IgD-negative memory B cell (primary cell): ENCODE results near the gene ATN1. TPM values are rescaled to one million over a fixed set of nuclear protein-coding genes. Genes with fewer than 3 reads are reported as not detected.

Experiments
- H3K27ac Mint-ChIP-seq, 3 donors: one replicate each; pipeline ENCODE4 v1.8.0; 2020 to 2022; ENCODE audit warnings: mild to moderate bottlenecking in 3 of 3, mixed read lengths in 3 of 3, moderate library complexity in 1 of 3
- H3K27me3 Mint-ChIP-seq: one replicate; pipeline ENCODE4 v1.8.0; 2021; ENCODE audit warnings: mixed read lengths
- H3K36me3 Mint-ChIP-seq: one replicate; pipeline ENCODE4 v1.8.0; 2020; ENCODE audit warnings: mild to moderate bottlenecking, mixed read lengths
- H3K4me1 Mint-ChIP-seq, 3 donors: one replicate each; pipeline ENCODE4 v1.8.0; 2020 to 2022; ENCODE audit warnings: mixed read lengths in 3 of 3, mild to moderate bottlenecking in 1 of 3
- H3K4me3 Mint-ChIP-seq, 4 donors: one replicate each; pipeline ENCODE4 v1.8.0; 2020 to 2022; ENCODE audit warnings: mild to moderate bottlenecking in 4 of 4, mixed read lengths in 4 of 4, moderate library complexity in 3 of 4
- H3K9me3 Mint-ChIP-seq, 3 donors: one replicate each; pipeline ENCODE4 v1.8.0; 2020 to 2021; ENCODE audit warnings: mixed read lengths in 3 of 3, mild to moderate bottlenecking in 1 of 3
- polyA plus RNA-seq: library from polyadenylated mRNA; unstranded; fragments of 300-500 nt; fragmentation: Illumina TruSeq; gene quantifications from one replicate; pipeline ENCODE4 v1.2.3, GENCODE V29; 2021

Gene ATN1
- polyA plus RNA-seq, 1 donor from 2014 or later: 1.4 TPM

DNA sequence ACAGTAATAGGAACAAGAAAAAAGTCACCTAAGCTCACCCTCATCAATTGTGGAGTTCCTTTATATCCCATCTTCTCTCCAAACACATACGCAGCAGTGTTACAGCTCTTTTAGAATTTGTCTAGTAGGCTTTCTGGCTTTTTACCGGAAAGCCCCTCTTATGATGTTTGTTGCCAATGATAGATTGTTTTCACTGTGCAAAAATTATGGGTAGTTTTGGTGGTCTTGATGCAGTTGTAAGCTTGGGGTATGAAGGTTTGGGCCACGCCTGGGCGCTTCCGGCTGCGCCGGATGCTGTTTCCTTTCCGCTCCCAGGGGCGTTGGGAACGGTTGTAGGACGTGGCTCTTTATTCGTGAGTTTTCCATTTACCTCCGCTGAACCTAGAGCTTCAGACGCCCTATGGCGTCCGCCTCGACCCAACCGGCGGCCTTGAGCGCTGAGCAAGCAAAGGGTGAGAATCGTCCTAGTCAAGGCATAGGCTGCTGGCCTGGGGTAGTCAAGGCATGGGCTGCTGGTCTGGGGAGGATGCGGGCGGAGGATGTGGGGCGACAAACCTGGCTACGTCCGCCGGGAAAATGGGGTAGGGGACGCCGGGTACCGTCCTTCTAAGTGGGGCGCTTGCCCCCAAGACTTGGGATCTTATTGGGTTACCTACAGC, 16.1 kb downstream of the ATN1 start, which contains the start of the genes C12orf57 and RNU7-1:
C12orf57 (plus strand) TSS at position 301 of the 659 bp plus-strand sequence; CDS start at position 401, 100 bp downstream.
RNU7-1 (plus strand) TSS at position 95 of the 659 bp plus-strand sequence.
- peak within 1 kb of the TSS; percentile 86 to 99 (median 96) for H3K4me3 Mint-ChIP-seq
- H3K4me1 Mint-ChIP-seq: peaks cover 21 to 43% (median 37%) of the 10 kb centered on the region in 3 donors
- no peaks in the 10 kb centered on the region for H3K9me3 Mint-ChIP-seq
- peaks cover 2% of the 10 kb centered on the region for H3K36me3 Mint-ChIP-seq
- H3K27ac Mint-ChIP-seq: peak within 1 kb of the TSS; percentile 95 to 100 (median 99)
- no peaks in the 10 kb centered on the region for H3K27me3 Mint-ChIP-seq

DNA sequence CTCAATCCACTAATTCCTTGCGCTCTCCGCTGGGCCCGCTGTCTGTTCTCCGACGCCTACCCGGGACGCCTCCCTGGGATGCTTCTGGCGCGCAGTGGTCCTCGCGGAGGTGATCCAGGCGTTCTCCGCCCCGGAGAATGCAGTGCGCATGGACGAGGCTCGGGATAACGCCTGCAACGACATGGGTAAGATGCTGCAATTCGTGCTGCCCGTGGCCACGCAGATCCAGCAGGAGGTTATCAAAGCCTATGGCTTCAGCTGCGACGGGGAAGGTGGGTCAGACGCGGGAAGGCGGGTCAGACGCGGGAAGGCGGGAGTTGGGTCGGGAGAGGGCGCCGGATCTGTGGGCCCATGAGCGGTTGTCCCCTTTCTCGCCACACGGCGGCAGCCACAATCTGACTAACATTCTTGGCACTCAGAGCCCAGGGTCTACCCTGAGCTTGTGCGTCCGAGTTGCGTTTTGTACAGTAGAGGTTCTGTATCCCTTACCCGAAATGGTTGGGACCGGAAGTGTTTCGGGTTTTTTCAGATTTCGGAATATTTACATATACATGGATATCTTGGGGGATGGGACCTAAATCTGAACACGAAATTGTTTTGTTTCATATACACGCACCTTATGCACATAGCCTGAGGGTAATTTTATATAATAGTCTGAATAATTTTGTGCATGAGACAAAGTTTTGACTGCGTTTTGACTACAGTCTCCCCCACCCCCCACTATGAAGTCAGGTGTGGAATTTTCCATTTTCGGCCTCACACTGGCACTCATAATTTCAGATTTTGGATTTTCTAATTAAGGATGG, 16.8 kb downstream of the ATN1 start:
- Mint-ChIP-seq H3K4me3 (peak overlapping the region; percentile 86 to 99 (median 96)), H3K36me3 (peaks cover 2% of the 10 kb centered on the region), H3K9me3 (no peaks in the 10 kb centered on the region), H3K27me3 (no peaks in the 10 kb centered on the region), H3K27ac (peak overlapping the region; percentile 95 to 100 (median 99)), H3K4me1 (peaks cover 28 to 51% (median 45%) of the 10 kb centered on the region in 3 donors)

DNA sequence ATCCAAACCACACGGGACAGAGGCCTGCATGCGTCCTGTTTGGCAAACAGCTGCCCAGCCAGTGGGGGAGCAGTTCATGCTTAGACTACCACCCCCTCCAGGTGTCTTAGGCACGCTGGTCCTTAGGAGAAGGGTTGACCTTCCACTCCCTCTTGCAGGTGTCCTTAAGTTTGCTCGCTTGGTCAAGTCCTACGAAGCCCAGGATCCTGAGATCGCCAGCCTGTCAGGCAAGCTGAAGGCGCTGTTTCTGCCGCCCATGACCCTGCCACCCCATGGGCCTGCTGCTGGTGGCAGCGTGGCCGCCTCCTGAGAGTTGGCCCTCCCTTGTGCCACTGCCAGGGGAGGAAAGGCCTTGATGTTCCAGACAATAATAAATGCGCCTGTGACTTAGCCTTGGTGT, 17.9 kb downstream of the ATN1 start:
- Mint-ChIP-seq H3K36me3 (peaks cover 2% of the 10 kb centered on the region), H3K27me3 (no peaks in the 10 kb centered on the region), H3K9me3 (no peaks in the 10 kb centered on the region), H3K4me3 (peak overlapping the region; percentile 79 to 94 (median 90)), H3K4me1 (peaks cover 35 to 60% (median 54%) of the 10 kb centered on the region in 3 donors), H3K27ac (peak overlapping the region; percentile 95 to 100 (median 99))

DNA sequence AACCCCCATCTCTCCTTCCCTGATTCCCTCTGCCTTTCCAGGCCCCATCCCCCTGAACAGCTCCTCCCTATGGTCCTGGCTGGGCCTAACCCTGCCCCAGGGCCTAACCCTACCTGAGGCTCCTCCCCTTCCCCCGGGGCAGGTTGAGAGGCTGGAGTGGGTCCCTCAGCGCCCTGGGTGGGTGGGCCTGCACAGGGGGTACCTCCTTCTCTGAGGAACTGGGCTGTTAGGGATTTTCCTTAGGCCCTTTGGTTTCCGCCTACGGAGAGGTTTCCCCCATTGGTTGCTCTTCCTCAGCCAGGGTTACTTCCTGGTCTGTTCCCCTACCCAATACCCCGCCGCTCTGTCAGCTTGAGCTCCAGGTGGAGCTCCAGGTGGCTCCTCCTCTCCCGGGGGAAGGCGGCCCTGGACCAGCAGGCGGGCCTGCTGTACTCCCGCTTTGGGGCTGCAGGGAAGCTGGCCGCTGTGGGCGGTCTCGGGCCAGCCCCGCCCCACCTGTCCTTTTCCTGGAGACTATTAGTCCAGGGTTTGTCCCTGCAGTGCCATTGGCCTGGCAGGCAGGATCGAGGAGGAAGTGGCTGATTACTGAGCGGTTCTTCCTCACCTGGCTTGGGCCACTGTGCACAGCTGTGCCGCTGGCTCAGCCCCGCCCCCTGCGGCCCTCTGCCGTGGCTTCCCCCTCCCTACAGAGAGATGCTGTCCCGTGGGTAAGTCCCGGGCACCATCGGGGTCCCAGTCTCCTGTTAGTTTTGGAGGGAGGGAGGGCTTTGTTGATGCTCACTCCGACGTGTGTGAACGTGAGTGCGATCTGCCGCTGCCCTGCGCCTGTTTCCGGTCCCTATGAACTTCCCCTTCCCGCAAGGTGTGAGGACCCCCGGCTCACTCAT, 18.5 kb downstream of the ATN1 start:
- Mint-ChIP-seq H3K27me3 (no peaks in the 10 kb centered on the region), H3K9me3 (no peaks in the 10 kb centered on the region), H3K36me3 (peaks cover 2% of the 10 kb centered on the region), H3K4me3 (peak overlapping the region; percentile 70 to 94 (median 93)), H3K27ac (peak overlapping the region; percentile 95 to 100 (median 99)), H3K4me1 (peaks cover 40 to 64% (median 58%) of the 10 kb centered on the region in 3 donors)

DNA sequence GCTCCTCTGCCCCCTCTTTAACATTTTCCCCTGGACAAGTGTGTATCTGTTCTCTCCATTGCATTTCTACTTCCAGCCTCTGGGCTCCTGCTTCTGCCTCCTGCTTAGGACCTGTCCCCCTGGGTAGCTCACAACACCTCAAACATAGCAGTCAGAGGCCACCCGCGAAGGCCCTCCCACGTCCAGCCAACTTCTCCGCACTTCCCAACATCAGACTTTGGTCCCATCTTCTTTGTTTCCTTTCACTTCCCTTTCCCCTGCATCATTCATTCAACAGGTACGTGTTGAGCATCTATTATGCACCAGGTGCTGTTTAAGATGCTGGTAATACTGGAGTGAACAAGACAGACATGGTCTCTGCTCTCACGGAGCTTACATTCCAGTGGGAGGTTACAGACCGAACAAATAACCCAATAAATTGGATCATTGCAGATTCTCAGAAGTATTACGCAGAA, 19.2 kb downstream of the ATN1 start:
- Mint-ChIP-seq H3K27me3 (no peaks in the 10 kb centered on the region), H3K9me3 (no peaks in the 10 kb centered on the region), H3K4me1 (peaks cover 40 to 64% (median 58%) of the 10 kb centered on the region in 3 donors), H3K27ac (peak overlapping the region; percentile 95 to 100 (median 99)), H3K4me3 (peak overlapping the region; percentile 70 to 94 (median 93)), H3K36me3 (peaks cover 3% of the 10 kb centered on the region)

DNA sequence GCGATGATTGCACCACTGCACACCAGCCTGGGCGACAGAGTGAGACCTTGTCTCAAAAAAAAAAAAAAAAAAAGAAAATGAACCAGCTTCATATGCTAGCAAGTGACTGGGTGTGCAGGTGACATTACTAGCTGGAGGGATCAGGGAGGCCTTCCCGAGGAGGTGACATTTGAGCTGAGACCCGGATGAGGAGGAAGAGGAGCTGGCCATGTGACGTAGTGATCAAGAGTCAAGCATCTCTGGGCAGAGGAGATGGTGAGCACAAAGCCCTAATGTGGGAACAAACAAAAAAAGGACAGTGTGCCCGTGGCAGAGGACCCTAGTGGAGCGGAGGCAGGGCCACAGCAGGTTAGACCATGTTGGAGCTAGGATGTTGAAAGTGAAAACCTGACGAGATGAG, 19.9 kb downstream of the ATN1 start:
- Mint-ChIP-seq H3K27ac (peak overlapping the region; percentile 61 to 99 (median 95)), H3K4me3 (peak overlapping the region in 3 of 4 donors; percentile 70 to 91 (median 87)), H3K27me3 (no peaks in the 10 kb centered on the region), H3K9me3 (no peaks in the 10 kb centered on the region), H3K36me3 (peaks cover 6% of the 10 kb centered on the region), H3K4me1 (peaks cover 40 to 64% (median 58%) of the 10 kb centered on the region in 3 donors)

DNA sequence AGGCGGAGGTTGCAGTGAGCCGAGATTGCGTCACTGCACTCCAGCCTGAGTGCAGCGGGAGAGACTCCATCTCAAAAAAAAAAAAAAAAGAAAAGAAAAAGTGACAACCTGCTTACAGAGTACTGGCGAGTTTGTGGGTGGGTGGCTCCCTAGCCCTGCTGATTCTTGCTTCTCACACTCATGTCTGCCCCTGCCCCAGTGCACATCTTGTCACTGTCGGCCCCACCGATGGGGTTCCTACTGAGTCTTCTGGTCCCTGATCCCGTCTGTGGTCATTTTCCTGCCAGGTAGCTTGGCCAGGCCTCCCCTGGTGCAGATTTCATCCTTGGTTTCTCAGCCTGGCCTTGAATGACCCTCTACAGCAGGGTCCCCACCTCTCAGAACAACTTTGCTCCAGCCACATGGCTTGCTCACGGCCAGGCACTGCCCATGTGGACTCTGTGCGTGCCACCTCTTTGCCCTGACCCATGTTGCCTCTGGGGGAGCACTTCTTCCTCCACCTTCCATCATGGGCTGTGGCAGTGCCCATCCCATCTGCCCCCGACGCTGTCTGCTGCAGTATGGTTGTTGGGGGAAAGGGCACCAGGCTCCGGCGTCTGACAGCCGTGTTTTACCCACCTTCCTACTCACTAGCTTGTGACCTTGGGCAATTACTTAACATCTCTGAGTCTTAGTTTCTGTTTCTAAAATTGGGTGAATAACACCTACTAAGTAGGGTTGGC, 21.3 kb downstream of the ATN1 start:
- H3K4me1 Mint-ChIP-seq: peaks cover 37 to 59% (median 53%) of the 10 kb centered on the region in 3 donors
- peaks cover 13% of the 10 kb centered on the region for H3K36me3 Mint-ChIP-seq
- no peaks in the 10 kb centered on the region for H3K9me3 Mint-ChIP-seq
- peak overlapping the region; percentile 95 to 99 (median 97) for H3K27ac Mint-ChIP-seq
- no peaks in the 10 kb centered on the region for H3K27me3 Mint-ChIP-seq
- H3K4me3 Mint-ChIP-seq: peak overlapping the region; percentile 66 to 91 (median 82)

DNA sequence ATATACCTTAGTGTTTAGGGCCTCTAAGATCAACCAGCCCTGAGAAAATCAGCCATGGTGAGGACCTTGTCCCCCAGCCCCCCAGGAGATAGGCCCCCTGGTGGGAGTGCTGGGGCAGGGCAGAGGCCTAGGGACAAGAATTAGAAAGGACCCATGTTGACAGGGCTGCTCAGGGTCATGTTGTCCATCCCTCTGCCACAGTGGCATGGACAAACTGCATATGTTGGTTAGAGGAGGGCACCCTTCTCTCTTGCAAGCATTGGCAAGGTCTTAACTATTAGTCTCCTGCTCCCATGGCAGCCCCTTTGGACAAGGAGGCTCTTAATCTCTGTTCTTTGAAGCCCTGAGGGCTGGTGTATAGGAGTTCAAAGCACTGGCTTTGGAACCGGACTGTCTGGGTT, 22.6 kb downstream of the ATN1 start:
- Mint-ChIP-seq H3K4me1 (peaks cover 43 to 58% (median 57%) of the 10 kb centered on the region in 3 donors), H3K9me3 (no peaks in the 10 kb centered on the region), H3K27ac (peak overlapping the region; percentile 95 to 97 (median 97)), H3K27me3 (no peaks in the 10 kb centered on the region), H3K36me3 (peaks cover 18% of the 10 kb centered on the region), H3K4me3 (peak overlapping the region; percentile 90 to 100 (median 98))

DNA sequence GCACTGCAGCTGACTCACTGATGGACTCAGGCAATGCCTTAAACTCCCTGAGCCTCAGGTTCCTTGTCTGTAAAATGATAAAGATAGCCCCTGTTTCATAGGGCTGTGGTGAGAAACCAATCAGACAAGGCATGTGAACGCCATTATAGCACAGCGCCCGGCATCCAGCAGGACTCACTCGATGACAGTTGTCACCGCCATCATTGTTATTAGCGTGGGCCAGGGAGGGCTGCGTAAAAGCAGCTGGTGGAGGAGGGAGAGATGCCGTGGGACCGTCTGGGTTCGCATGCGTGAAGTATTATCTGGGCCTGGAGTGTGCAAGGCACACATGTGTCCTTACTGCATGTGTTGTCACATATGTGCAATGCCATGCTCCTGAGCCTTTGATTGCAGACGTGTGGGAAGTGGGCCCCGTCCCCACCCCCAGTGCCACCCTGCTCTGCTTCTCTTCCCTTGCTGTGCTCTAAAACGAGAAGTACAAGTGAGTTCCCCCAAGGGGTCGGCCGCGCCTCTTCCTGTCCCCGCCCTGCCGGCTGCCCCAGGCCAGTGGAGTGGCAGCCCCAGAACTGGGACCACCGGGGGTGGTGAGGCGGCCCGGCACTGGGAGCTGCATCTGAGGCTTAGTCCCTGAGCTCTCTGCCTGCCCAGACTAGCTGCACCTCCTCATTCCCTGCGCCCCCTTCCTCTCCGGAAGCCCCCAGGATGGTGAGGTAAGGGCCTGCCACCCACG, 23.2 kb downstream of the ATN1 start, which contains the start of gene PTPN6:
PTPN6 (plus strand) TSS at position 546 of the 730 bp plus-strand sequence; CDS start at position 703, 157 bp downstream.
- Mint-ChIP-seq H3K36me3 (peaks cover 20% of the 10 kb centered on the region), H3K4me3 (peak within 1 kb of the TSS; percentile 90 to 100 (median 98)), H3K27me3 (no peaks in the 10 kb centered on the region), H3K4me1 (peaks cover 43 to 58% (median 57%) of the 10 kb centered on the region in 3 donors), H3K27ac (peak within 1 kb of the TSS; percentile 95 to 97 (median 97)), H3K9me3 (no peaks in the 10 kb centered on the region)

DNA sequence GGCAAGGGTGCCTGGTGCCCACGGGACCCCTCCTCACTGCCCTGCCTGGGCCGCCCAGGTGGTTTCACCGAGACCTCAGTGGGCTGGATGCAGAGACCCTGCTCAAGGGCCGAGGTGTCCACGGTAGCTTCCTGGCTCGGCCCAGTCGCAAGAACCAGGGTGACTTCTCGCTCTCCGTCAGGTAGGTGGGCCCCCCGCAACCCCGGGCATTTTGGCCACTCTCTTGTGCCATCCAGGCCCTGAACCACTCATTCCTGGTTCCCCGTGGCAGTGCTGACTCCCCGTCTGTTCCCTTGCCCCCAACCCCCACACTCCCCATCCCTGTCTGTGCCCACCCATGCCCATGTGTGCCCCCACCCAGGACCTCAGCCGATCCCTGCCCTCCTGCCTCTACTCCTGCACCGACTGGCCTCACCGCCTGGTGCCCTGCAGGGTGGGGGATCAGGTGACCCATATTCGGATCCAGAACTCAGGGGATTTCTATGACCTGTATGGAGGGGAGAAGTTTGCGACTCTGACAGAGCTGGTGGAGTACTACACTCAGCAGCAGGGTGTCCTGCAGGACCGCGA, 23.9 kb downstream of the ATN1 start:
- Mint-ChIP-seq H3K27me3 (no peaks in the 10 kb centered on the region), H3K36me3 (peaks cover 22% of the 10 kb centered on the region), H3K27ac (peak overlapping the region; percentile 95 to 97 (median 97)), H3K4me3 (peak overlapping the region; percentile 90 to 100 (median 98)), H3K4me1 (peaks cover 45 to 59% (median 58%) of the 10 kb centered on the region in 3 donors), H3K9me3 (no peaks in the 10 kb centered on the region)

DNA sequence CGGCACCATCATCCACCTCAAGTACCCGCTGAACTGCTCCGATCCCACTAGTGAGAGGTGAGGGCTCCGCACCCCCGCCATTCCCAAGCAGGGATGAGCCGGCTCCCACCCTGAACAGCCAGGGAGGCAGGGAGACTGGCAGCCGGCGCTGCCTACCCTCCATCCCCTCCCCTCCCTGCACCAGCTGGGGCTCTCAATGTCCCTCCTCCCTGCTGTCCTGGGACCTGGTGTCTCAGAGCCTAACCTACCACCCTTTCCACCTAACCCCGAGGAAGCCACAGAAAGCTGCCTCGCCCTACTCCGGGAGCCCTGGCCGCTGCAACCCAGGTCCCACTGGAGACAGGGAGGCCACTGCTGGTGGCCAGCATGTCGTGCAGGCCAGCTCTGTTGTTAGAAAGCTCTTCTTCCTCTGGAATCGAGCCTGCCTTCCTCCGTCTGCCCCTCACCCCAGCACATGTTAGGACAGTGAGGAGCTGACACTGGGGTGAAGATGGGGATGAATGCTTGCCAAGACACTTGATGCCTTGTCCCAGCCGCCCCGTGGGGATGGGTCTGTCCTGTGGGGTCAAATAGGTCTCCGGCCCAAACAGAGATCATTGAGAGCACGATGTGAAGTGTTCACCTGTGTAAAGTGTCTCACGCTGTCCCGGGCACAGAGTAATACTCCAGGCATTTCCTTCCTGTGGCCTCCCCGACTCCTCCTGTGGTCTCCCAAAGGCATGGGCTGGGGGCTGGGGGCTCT, 24.5 kb downstream of the ATN1 start:
- Mint-ChIP-seq H3K4me3 (peak overlapping the region; percentile 90 to 100 (median 98)), H3K27ac (peak overlapping the region; percentile 95 to 97 (median 97)), H3K36me3 (peaks cover 28% of the 10 kb centered on the region)

DNA sequence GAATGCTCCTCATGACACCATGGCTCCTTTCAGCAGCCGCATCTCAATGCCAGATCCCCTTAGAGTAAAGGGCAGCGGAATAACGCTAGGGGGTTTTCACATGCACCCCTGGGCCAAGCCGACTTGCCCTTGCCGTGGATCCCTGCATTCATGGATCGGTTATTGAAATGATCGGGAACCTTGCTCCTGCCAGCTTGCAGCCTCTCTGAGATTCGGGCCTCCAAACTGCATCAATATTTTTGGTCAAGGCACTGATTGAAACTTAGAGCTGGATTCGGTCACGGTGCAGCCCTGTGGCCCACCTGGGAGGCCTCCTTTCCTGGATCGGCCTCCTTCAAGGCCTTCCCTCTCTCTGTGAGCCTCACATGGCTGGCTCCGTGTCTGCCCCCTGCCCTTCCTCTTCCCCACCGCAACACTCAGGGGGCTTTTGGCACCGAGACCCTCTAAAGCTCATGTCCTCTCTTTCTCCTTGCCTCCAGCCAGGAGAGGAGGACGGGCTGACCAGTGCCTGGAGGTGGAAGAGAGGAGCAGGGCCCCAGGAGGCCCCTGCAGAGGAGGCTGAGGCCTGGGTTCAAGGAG, 25.2 kb downstream of the ATN1 start:
- H3K4me3 Mint-ChIP-seq: peak overlapping the region; percentile 90 to 100 (median 98)
- no peaks in the 10 kb centered on the region for H3K9me3 Mint-ChIP-seq
- peaks cover 42 to 61% (median 57%) of the 10 kb centered on the region in 3 donors for H3K4me1 Mint-ChIP-seq
- H3K27me3 Mint-ChIP-seq: no peaks in the 10 kb centered on the region
- peaks cover 28% of the 10 kb centered on the region for H3K36me3 Mint-ChIP-seq
- H3K27ac Mint-ChIP-seq: peak overlapping the region; percentile 95 to 97 (median 97)

More for the DNA sequence above, 24.5 kb downstream of the ATN1 start:
- Mint-ChIP-seq H3K27me3 (no peaks in the 10 kb centered on the region), H3K4me1 (peaks cover 46 to 60% (median 58%) of the 10 kb centered on the region in 3 donors), H3K9me3 (no peaks in the 10 kb centered on the region)
